ES-I3 (cell line): Measurements from ENCODE around the gene SYT4.
"Not testable (repeated sequence)": the region's sequence is repeated elsewhere in the genome, so short reads cannot be mapped to it uniquely, and the experiment has no call there.

Experiments
- H3K36me3 ChIP-seq: 2 replicates; pipeline ENCODE4 v1.6.1; 2013; ENCODE audit warnings: mild to moderate bottlenecking, low read length, control low read depth, moderate library complexity; ENCODE audit not compliant: insufficient read depth
- H3K4me1 ChIP-seq: 2 replicates; pipeline ENCODE4 v1.6.1; 2013; ENCODE audit warnings: mild to moderate bottlenecking, control low read depth, low read length; ENCODE audit not compliant: insufficient read depth
- H3K9ac ChIP-seq: 2 replicates; pipeline ENCODE4 v1.6.1; 2013; ENCODE audit warnings: low read depth, mild to moderate bottlenecking, low read length, moderate library complexity
- H3K9me3 ChIP-seq: 2 replicates; pipeline ENCODE4 v1.6.1; 2013; ENCODE audit warnings: mild to moderate bottlenecking, low read length, moderate library complexity; ENCODE audit not compliant: control insufficient read depth, insufficient read depth

Gene SYT4, protein sequence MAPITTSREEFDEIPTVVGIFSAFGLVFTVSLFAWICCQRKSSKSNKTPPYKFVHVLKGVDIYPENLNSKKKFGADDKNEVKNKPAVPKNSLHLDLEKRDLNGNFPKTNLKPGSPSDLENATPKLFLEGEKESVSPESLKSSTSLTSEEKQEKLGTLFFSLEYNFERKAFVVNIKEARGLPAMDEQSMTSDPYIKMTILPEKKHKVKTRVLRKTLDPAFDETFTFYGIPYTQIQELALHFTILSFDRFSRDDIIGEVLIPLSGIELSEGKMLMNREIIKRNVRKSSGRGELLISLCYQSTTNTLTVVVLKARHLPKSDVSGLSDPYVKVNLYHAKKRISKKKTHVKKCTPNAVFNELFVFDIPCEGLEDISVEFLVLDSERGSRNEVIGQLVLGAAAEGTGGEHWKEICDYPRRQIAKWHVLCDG

DNA sequence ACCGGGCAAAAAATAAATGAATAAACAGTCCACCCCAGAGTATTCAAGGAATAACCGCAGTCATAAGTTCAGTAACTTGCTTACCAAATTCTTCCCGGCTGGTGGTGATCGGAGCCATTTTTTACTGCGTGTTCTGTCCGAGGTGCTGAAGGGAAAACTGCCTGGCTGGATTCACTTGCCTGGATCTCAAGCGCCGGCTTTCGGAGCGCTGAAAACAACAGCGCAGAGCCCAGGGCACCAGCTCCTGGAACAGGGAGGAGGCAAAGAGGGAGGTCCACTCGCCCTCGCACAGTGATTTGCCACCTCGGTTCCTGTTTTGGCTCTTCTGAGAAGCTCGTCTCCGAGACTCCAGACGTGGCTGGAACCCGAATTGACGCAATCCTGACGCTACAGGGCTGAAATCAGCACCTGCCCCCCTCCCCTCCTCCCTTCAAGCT is at the start of gene SYT4:
TSS of gene SYT4 (minus strand) at position 327 of the 437 bp plus-strand sequence. CDS start at position 118, 209 bp downstream.
- peak within 1 kb of the TSS; percentile 53 for H3K9ac ChIP-seq
- peaks cover 15% of the 10 kb centered on the region; the same call in 1 of the 2 replicates for H3K4me1 ChIP-seq
- H3K36me3 ChIP-seq: no peaks in the 10 kb centered on the region
- H3K9me3 ChIP-seq: no peaks in the 10 kb centered on the region

DNA sequence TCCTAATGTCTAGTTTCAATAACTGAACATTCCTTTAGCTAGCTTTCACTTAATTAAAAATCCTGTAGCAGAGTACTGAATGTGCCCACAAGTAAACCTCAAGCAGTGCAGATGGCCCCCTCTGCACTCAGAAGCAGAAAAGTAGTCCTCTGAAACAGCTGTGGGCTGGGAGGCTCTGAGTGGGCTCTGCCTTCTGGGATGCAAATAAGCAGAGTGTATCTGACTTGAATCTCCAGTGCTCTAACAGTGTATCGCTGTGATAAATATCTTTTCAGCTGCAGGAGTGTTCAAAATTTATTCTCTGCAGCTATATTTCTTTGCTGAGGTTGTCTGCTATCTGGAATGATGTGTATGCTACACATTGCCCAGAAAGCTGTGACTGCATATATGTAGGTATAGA is 44.8 kb upstream of the SYT4 start:
- H3K9me3 ChIP-seq: no peaks in the 10 kb centered on the region
- H3K36me3 ChIP-seq: no peaks in the 10 kb centered on the region
- H3K4me1 ChIP-seq: no peaks in the 10 kb centered on the region
- no peak overlapping the region for H3K9ac ChIP-seq

DNA sequence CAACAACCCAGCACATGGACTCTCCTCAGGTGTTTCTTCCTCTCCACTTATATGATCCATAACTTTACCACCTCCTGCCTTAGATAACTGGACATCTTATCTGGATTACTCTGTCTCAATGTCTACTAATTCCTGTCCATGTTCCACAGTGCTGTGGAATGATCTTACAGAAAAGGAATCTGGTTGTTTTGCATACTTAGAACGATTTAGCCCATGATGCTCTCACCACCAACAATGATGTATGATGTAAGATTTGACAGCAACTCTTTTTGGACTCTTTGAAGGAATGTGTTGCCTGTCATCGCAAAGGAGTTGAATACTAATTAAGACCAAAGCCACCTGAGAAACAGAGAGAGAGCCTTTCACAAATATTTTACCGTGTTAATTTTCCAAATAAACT is 37.7 kb upstream of the SYT4 start:
- H3K4me1 ChIP-seq: no peaks in the 10 kb centered on the region
- no peaks in the 10 kb centered on the region for H3K9me3 ChIP-seq
- no peak overlapping the region for H3K9ac ChIP-seq
- H3K36me3 ChIP-seq: no peaks in the 10 kb centered on the region

DNA sequence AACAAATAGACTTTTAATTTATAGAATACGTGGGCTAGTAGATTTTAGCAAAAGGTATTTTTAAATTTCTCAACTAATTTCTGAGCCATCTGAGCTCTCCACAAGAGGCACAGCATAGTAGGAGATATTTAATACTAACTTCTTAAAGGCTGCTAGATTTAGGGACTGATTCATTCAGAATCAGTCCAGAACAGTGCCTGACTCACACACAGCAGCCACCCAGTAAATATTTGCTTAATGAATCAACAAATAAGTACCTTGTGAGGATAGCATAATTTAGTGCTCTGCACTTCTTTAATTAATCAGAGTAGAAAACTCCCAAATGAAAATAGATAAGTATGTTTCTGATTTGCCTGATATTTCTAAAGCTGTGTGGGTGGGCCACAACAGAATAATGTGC is 35.6 kb upstream of the SYT4 start:
- H3K36me3 ChIP-seq: no peaks in the 10 kb centered on the region
- no peaks in the 10 kb centered on the region for H3K4me1 ChIP-seq
- H3K9me3 ChIP-seq: no peaks in the 10 kb centered on the region
- no peak overlapping the region for H3K9ac ChIP-seq

DNA sequence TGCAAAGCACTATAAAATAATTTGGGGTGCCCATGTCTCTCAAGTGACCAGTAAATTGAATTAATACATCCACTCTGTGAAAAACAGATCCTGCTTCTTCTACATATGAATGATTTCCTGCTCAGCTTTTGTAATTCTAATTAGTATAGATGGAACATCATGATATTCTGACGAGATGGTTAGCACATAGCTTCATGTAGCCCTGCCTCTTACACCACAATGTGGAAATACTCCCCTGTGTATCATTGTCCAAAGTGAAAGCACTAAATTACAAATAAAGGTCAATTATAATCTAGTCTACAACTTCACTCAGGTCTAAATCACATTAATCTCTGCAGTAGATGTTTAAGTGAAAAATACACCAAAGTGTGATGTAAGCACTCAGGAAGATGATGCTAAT is 32.9 kb upstream of the SYT4 start:
- no peak overlapping the region for H3K9ac ChIP-seq
- H3K9me3 ChIP-seq: no peaks in the 10 kb centered on the region
- H3K4me1 ChIP-seq: no peaks in the 10 kb centered on the region
- no peaks in the 10 kb centered on the region for H3K36me3 ChIP-seq

DNA sequence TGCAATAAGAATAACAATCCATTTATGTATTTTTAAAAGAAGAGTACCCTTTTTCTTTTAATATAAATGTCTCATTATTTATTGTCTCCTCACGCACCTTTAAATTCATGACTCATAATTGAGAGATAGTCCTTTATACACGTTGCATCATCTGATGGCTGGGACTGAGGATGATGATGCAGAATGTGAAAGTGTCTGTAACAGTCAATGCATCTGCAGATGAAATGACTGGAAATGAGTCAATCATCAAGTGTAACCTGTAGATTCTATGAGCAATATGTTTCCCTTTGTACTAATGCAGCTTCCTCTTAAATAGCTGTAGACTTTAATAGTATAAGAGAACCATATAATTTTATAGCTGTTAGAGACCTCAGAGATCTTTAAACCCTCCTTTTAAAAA is 26.1 kb upstream of the SYT4 start:
- H3K4me1 ChIP-seq: no peaks in the 10 kb centered on the region
- no peaks in the 10 kb centered on the region for H3K9me3 ChIP-seq
- H3K9ac ChIP-seq: no peak overlapping the region
- no peaks in the 10 kb centered on the region for H3K36me3 ChIP-seq

DNA sequence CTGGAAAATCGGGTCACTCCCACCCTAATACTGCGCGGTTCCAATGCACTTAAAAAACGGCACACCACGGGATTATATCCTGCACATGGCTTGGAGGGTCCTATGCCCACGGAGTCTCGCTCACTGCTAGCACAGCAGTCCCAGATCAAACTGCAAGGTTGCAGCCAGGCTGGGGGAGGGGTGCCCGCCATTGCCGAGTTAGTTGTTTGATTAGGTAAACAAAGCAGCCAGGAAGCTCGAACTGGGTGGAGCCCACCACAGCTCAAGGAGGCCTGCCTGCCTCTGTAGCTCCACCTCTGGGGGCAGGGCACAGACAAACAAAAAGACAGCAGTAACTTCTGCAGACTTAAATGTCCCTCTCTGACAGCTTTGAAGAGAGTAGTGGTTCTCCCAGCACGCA is 8.9 kb upstream of the SYT4 start:
- not testable (repeated sequence) for H3K36me3 ChIP-seq, H3K9ac ChIP-seq, H3K4me1 ChIP-seq, H3K9me3 ChIP-seq

DNA sequence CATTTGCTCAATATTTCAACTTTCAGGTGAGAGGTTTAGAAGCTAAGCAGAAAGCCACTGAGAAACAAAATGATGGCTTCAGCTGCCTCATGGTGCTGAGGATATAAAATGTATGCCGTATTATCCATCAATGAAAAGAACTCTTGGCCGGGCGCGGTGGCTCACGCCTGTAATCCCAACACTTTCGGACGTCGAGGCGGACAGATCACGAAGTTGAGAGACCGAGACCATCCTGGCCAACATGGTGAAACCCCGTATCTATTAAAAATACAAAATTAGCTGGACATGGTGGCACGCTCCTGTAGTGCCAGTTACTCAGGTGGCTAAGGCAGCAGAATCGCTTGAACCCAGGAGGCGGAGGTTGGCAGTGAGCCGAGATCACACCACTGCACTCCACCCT is 6.0 kb upstream of the SYT4 start:
- Histone ChIP-seq H3K9ac (no peak overlapping the region), H3K4me1 (peaks cover 10% of the 10 kb centered on the region; the same call in 1 of the 2 replicates), H3K36me3 (no peaks in the 10 kb centered on the region), H3K9me3 (no peaks in the 10 kb centered on the region)

DNA sequence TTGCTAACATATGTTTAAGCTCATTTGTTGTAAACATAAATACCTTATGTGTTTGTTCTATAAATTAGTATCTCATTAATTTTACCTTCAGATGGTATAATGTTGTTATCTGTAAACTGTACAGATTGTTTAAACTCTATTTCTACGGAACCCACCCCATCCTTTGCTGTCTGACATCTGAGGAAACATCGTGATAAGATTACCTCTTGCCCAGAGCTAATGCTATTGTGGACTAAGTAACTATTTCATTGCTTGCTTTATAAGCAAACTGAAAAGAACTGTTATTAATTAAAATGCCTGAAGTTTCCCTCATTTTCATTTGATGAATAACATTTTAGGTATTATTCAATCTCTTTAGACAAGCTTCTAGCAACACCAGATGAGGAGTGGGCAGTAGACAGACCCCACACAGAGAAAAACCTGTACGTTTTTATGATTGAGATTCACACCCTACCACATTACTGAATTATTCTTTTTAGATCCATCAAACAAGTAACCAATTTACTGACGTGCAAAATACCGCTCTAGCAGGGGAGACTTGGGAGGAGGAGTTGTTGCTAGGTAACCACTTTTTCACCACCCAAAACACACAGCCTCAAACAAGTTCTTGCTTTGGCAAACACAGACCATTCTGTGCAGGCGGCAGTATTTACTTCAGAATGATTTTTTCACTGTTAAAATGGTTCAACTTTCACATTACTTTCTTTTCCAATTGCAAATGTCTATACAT is 1.9 kb upstream of the SYT4 start:
- no peak overlapping the region for H3K9ac ChIP-seq
- no peaks in the 10 kb centered on the region for H3K36me3 ChIP-seq
- H3K9me3 ChIP-seq: no peaks in the 10 kb centered on the region
- H3K4me1 ChIP-seq: peaks cover 15% of the 10 kb centered on the region; the same call in 1 of the 2 replicates

DNA sequence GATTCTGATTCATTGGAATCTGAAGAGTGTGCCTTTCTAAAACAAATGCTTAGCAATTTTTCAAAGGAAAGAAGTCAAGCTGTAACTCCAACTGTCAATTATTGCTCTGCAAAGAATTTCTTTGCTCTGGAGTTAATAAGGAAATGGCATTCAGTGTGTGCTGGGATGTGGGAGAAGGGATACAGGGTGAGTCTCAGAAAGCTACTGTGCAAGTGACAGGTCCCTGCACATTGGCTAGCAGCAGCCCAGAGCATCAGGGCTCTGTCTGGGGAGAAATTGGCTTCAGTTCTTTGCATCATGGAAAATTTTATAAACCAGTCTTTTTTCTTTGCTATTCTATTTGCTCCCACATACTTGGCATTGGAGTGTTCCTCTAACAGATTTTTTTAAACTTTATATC is 1.1 kb upstream of the SYT4 start:
- Histone ChIP-seq H3K4me1 (peaks cover 15% of the 10 kb centered on the region; the same call in 1 of the 2 replicates), H3K36me3 (no peaks in the 10 kb centered on the region), H3K9ac (no peak overlapping the region), H3K9me3 (no peaks in the 10 kb centered on the region)

DNA sequence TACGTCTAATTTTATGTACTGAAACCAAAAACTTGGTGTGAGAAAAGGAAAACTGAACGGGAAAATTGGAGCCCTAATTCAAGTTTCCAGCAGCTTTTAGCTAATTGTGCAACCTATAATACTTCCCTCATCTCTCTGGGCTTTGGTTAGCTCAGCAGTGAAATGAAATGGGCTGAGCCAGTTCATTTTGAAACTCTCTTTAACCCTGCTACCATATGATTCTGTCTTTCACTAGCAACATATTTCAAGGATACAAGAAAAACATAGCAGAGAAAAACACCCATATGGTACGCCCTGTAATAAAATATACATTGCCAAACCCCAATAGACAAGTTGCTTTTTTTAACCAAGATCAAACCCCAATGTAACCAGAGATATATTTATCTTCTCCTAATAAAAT is 799 bp downstream of the SYT4 start:
- Histone ChIP-seq H3K9ac (peak overlapping the region; percentile 53; the same call in 1 of the 2 replicates), H3K4me1 (peaks cover 15% of the 10 kb centered on the region; the same call in 1 of the 2 replicates), H3K9me3 (no peaks in the 10 kb centered on the region), H3K36me3 (no peaks in the 10 kb centered on the region)

DNA sequence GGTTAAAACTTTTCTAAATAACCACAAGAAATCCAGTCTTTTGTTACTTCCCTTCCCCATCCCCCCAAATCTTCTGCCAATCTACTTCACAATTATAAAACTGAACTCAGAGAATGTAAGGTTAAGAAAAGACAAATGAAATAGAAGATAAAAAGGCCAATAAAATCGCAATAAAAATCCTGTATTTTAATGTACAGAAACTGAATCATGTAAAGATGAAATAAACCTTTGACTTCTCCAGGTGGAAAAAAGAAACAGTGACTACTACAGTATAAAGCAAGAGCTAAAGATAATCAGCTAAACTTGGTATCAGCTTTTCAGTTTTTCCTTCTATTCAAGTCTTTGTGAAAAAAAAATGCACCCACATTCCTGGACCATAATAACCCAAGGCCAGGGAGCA is 1.7 kb downstream of the SYT4 start:
- no peaks in the 10 kb centered on the region for H3K36me3 ChIP-seq
- peaks cover 15% of the 10 kb centered on the region; the same call in 1 of the 2 replicates for H3K4me1 ChIP-seq
- no peaks in the 10 kb centered on the region for H3K9me3 ChIP-seq
- H3K9ac ChIP-seq: no peak overlapping the region

DNA sequence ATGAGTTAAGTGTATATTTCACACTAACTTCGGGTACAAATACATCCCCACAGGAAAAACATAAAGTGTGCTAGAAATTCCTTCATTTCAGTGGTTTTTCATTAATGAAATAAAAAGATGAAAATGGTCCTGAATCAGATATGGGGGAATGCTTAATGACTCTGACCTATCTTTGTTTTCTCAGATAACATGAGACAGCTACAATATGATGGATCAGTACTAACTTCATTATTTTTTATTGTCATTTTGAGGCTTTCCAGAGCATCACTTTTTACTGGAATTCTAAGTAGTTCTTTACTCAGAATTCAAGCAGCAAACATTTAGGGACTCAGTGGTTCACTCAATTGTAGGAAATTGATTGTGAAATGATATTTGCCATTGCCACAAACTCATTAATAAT is 2.8 kb downstream of the SYT4 start:
- no peak overlapping the region for H3K9ac ChIP-seq
- no peaks in the 10 kb centered on the region for H3K36me3 ChIP-seq
- H3K9me3 ChIP-seq: no peaks in the 10 kb centered on the region
- peaks cover 15% of the 10 kb centered on the region; the same call in 1 of the 2 replicates for H3K4me1 ChIP-seq

DNA sequence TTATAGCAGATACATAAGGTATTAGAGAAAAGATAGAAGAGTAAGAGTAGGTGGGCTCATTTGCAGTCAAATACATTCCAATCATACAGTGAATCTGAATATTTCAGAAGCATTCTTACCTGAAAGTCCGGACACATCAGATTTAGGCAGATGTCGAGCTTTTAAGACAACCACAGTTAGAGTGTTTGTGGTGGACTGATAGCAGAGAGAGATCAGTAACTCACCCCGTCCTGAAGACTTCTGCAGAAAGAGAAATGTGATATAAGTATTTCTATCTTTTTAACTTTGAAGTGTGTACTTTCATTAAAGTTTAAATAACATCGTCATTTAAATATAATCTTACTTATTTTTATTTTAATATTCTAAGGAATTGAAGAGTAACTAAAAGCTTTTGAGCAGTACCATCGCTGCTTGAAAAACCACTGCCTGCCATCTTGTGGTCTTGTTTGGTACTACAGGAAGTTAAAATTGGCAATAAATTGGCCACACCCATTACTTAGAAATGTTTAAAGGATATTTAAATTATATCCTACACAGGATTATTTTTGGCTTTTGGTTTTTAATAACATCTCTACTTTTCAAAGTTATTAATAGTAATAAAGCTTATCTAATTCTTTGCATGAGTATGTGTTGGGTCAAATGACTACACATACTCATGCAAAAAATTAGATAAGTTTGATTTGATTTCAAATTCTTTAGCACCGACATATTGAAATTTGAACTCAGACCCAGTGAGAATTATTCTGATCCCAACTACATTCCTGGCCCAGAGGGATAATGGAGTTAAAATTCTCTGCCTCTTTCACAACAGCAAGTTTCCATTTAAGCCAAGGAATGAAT is 5.5 kb downstream of the SYT4 start:
- Histone ChIP-seq H3K36me3 (no peaks in the 10 kb centered on the region), H3K9me3 (no peaks in the 10 kb centered on the region)

More for the DNA sequence above, 5.5 kb downstream of the SYT4 start:
- no peaks in the 10 kb centered on the region; the same call in 1 of the 2 replicates for H3K4me1 ChIP-seq
- no peak overlapping the region for H3K9ac ChIP-seq
